Measurements from ENCODE around the gene PRCC. TPM values are rescaled to one million over a fixed set of nuclear protein-coding genes. Genes with fewer than 3 reads are reported as not detected.

The PRCC gene
- polyA plus RNA-seq, 2 of the 4 experiments (the other 2 are of a cell fraction): 44.5 to 52.0 TPM

- H3K4me1 ChIP-seq: no peaks in the 10 kb centered on the region
- POLR2A ChIA-PET: no interaction called here
- FAIRE-seq (no peak), ATAC-seq (peak; percentile 89 to 91), DNase-seq (ENCODE audit: low read depth in 1 of 2, low spot score in 1 of 2) (peak; percentile 68 to 75)
- CTCF ChIA-PET: interaction anchor here (0.6 to 27.2 kb wide), 51 partner anchors 8 to 208 kb away, joined by 3 to 480 read pairs (median 4); partner anchors contain the start of genes HDGF, INSRR, LRRC71 and NTRK1
- no peak for TF ChIP-seq JUNB (IDR thresholded peaks at IDR 0.05)
- TF ChIP-seq MAX (IDR thresholded peaks at IDR 0.05): no peak
- no peak for TF ChIP-seq HES2 (IDR thresholded peaks at IDR 0.05)
- no peak for TF ChIP-seq HEYL (CRISPR knock-in tag; IDR thresholded peaks at IDR 0.05)
- TF ChIP-seq HOXA7 (CRISPR knock-in tag; IDR thresholded peaks at IDR 0.05): no peak
- TF ChIP-seq GATA3 (IDR thresholded peaks at IDR 0.05; ENCODE audit: borderline replicate concordance): peak; percentile 60
- TF ChIP-seq CTCF (IDR thresholded peaks at IDR 0.05): peak; percentile 87
- TF ChIP-seq NR3C1 (IDR thresholded peaks at IDR 0.05): no peak
- no peak for TF ChIP-seq POLR2AphosphoS2 (conservative IDR thresholded peaks at IDR 0.05; ENCODE audit: low read length)
- TF ChIP-seq HOXB13 (CRISPR knock-in tag; IDR thresholded peaks at IDR 0.05; ENCODE audit: low read depth): no peak
- TF ChIP-seq FOSB (CRISPR knock-in tag; IDR thresholded peaks at IDR 0.05): no peak
- TF ChIP-seq RAD21 (conservative IDR thresholded peaks at IDR 0.05 in 1 of 2, IDR thresholded peaks at IDR 0.05 in 1 of 2): peak; percentile 72 to 78
- no peak for TF ChIP-seq CBX2 (IDR thresholded peaks at IDR 0.05; ENCODE audit: borderline replicate concordance, low read depth)
- TF ChIP-seq SMC3 (IDR thresholded peaks at IDR 0.05): peak; percentile 74
- TF ChIP-seq TFCP2L1 (CRISPR knock-in tag; IDR thresholded peaks at IDR 0.05): no peak
- no peak for TF ChIP-seq MAZ (IDR thresholded peaks at IDR 0.05; ENCODE audit: borderline replicate concordance, low read depth, low read length)
- no peak for TF ChIP-seq EHF (CRISPR knock-in tag; IDR thresholded peaks at IDR 0.05)
- TF ChIP-seq HDAC2 (IDR thresholded peaks at IDR 0.05): no peak
- no peak for TF ChIP-seq PBX3 (IDR thresholded peaks at IDR 0.05)
- TF ChIP-seq NFE2L2 (conservative IDR thresholded peaks at IDR 0.05; ENCODE audit: low read length): no peak
- TF ChIP-seq ELK1 (IDR thresholded peaks at IDR 0.05; ENCODE audit: low read depth, low read length): no peak
- TF ChIP-seq MYC (IDR thresholded peaks at IDR 0.05; ENCODE audit: borderline replicate concordance, low read length): no peak
- no peak for TF ChIP-seq REST (IDR thresholded peaks at IDR 0.05)
- TF ChIP-seq FOSL2 (IDR thresholded peaks at IDR 0.05): no peak
- TF ChIP-seq FOSL2 (CRISPR knock-in tag; IDR thresholded peaks at IDR 0.05): no peak
- TF ChIP-seq ZSCAN20 (CRISPR knock-in tag; IDR thresholded peaks at IDR 0.05): no peak
- no peak for TF ChIP-seq FOXS1 (CRISPR knock-in tag; IDR thresholded peaks at IDR 0.05)
- no peak for TF ChIP-seq CEBPB (IDR thresholded peaks at IDR 0.05)
- no peak for TF ChIP-seq ESRRA (IDR thresholded peaks at IDR 0.05; ENCODE audit: borderline replicate concordance, low read length)
- no peak for TF ChIP-seq NPAS2 (CRISPR knock-in tag; IDR thresholded peaks at IDR 0.05; ENCODE audit: borderline replicate concordance)
- H3K4me2 ChIP-seq: no peak overlapping the region
- no peak overlapping the region for H3K4me3 ChIP-seq
- 18% methylated on average over 4 of the region's 4 CpGs for WGBS (ENCODE audit: missing lambda C conversion rate)
- H3K9me3 ChIP-seq: no peaks in the 10 kb centered on the region
- H3K27ac ChIP-seq: no peak overlapping the region
These were observed 30.0 kb downstream of the PRCC start for GRCh38 chr1:156797212-156797871.

Measured in A549 (cell line).